Measurements from ENCODE around the gene NIPAL1.
A peak's percentile ranks its signal among the peaks of the same experiment; 100 is the strongest.

Gene NIPAL1

GRCh38 chr4:48017108-48017571 is 568 bp downstream of the NIPAL1 start:
- H3K27ac Mint-ChIP-seq: no peak overlapping the region
- DNase-seq: peak; percentile 68

GRCh38 chr4:48018112-48018511 is 1.5 kb downstream of the NIPAL1 start:
- Mint-ChIP-seq H3K4me1 (peaks cover 8% of the 10 kb centered on the region), H3K4me3 (peak overlapping the region; percentile 15), H3K9me3 (peaks cover 11% of the 10 kb centered on the region), H3K27ac (no peak overlapping the region), H3K27me3 (ENCODE audit: low read depth, poor library complexity) (peaks cover 49% of the 10 kb centered on the region), H3K36me3 (ENCODE audit: low read depth) (no peaks in the 10 kb centered on the region)
- no peak for TF ChIP-seq CTCF (IDR thresholded peaks at IDR 0.05)
- no peak for DNase-seq

More at GRCh38 chr4:48017108-48017571, 568 bp downstream of the NIPAL1 start:
- peak overlapping the region; percentile 83 for H3K4me3 Mint-ChIP-seq
- H3K9me3 Mint-ChIP-seq: peaks cover 11% of the 10 kb centered on the region
- no peak for TF ChIP-seq CTCF (IDR thresholded peaks at IDR 0.05)
- H3K36me3 Mint-ChIP-seq (ENCODE audit: low read depth): no peaks in the 10 kb centered on the region
- H3K4me1 Mint-ChIP-seq: peaks cover 8% of the 10 kb centered on the region
- H3K27me3 Mint-ChIP-seq (ENCODE audit: low read depth, poor library complexity): peaks cover 47% of the 10 kb centered on the region

DNA sequence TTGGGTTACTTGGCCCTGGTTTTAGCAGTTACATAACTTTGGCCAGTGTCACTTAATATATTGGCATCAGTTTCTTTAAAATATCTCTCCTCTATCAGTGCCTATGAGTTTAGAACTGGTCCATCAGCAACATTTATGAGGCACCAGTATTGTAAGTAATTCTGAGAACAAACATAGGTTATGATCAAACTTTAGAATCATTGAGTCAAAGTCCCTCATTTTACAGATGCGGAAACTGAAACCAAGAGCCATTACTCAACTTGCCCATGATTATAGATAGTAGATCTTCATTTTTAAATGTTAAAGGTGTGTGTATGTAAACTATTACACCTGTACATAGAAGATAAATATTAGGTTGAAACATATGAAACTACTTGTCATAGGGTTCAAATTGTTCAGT is 4.5 kb downstream of the NIPAL1 start:
- H3K9me3 Mint-ChIP-seq: no peaks in the 10 kb centered on the region
- no peak for TF ChIP-seq CTCF (IDR thresholded peaks at IDR 0.05)
- DNase-seq: no peak
- H3K27me3 Mint-ChIP-seq (ENCODE audit: low read depth, poor library complexity): peaks cover 42% of the 10 kb centered on the region
- no peak overlapping the region for H3K27ac Mint-ChIP-seq
- no peak overlapping the region for H3K4me3 Mint-ChIP-seq
- H3K4me1 Mint-ChIP-seq: peaks cover 9% of the 10 kb centered on the region
- H3K36me3 Mint-ChIP-seq (ENCODE audit: low read depth): no peaks in the 10 kb centered on the region

GRCh38 chr4:48022192-48022799 is 5.7 kb downstream of the NIPAL1 start:
- Mint-ChIP-seq H3K4me1 (peaks cover 8% of the 10 kb centered on the region), H3K4me3 (no peak overlapping the region), H3K27ac (no peak overlapping the region), H3K27me3 (ENCODE audit: low read depth, poor library complexity) (peaks cover 33% of the 10 kb centered on the region), H3K9me3 (no peaks in the 10 kb centered on the region), H3K36me3 (ENCODE audit: low read depth) (no peaks in the 10 kb centered on the region)
- no peak for DNase-seq
- no peak for TF ChIP-seq CTCF (IDR thresholded peaks at IDR 0.05)

DNA sequence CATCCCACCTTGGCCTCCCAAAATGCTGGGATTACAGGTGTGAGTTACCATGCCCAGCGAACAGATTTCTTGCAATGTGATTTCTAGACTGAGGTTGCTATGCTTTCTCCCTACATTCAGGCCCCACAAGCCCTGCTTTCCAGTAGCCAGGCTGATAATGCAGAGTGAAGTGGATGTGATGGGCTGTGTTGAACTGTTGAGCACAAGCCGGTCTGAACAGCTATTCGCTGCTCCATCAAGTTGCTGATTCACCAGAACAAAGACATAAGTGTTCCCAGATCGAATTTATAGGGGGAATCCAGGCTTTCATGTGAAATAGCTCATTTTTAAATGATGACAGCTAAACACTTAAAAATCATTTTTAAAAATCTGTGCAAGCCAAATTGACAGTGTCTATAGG is 8.0 kb downstream of the NIPAL1 start:
- Mint-ChIP-seq H3K27me3 (ENCODE audit: low read depth, poor library complexity) (peaks cover 11% of the 10 kb centered on the region), H3K4me1 (peaks cover 5% of the 10 kb centered on the region), H3K27ac (no peak overlapping the region), H3K9me3 (no peaks in the 10 kb centered on the region), H3K4me3 (no peak overlapping the region), H3K36me3 (ENCODE audit: low read depth) (no peaks in the 10 kb centered on the region)
- TF ChIP-seq CTCF (IDR thresholded peaks at IDR 0.05): no peak
- no peak for DNase-seq

DNA sequence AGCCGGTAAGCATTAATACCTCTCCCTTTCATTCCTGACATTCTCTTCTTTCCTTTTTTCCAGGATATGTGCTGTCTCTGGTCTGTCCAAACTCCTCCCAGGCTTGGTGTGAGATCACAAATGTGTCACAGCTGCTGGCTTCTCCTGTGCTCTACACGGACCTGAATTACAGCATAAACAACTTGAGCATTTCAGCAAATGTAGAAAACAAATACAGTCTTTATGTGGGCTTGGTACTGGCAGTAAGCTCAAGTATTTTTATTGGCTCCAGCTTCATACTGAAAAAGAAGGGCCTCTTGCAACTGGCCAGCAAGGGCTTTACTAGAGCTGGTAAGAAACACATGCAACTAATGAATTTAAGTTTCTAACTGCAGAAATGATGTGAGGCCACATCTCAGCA is 8.4 kb downstream of the NIPAL1 start:
- no peak for DNase-seq
- Mint-ChIP-seq H3K9me3 (no peaks in the 10 kb centered on the region), H3K27me3 (ENCODE audit: low read depth, poor library complexity) (peaks cover 7% of the 10 kb centered on the region), H3K4me1 (peaks cover 5% of the 10 kb centered on the region), H3K4me3 (no peak overlapping the region), H3K27ac (peak overlapping the region; percentile 23), H3K36me3 (ENCODE audit: low read depth) (no peaks in the 10 kb centered on the region)
- no peak for TF ChIP-seq CTCF (IDR thresholded peaks at IDR 0.05)
